ENCODE measurements around the gene USP54. TPM values are rescaled to one million over a fixed set of nuclear protein-coding genes. Genes with fewer than 3 reads are reported as not detected.

The USP54 gene
- total and polyA plus RNA-seq, 2 donors (not counting 1 experiment from before 2014, with no cell fraction given), result 7.8 to 9.9 TPM

- TF ChIP-seq CTCF (conservative IDR thresholded peaks at IDR 0.05 in 1 of 2, IDR thresholded peaks at IDR 0.05 in 1 of 2; ENCODE audit: low read depth in 1 of 2, low read length in 2 of 2), result no peak
- no peak for TF ChIP-seq EZH2 (IDR thresholded peaks at IDR 0.05; ENCODE audit: low read length, missing control alignments)
- H3K36me3 ChIP-seq (ENCODE audit: control insufficient read depth, insufficient read depth, low read length), result no peaks in the 10 kb centered on the region
- H4K20me1 ChIP-seq (ENCODE audit: control insufficient read depth, extremely low read depth, insufficient read depth, low read length), result no peaks in the 10 kb centered on the region
- no peak for DNase-seq (ENCODE audit: low read depth in 2 of 2)
- H3K4me3 ChIP-seq (replicated peaks in 1 of 4; ENCODE audit: control extremely low read depth in 1 of 4, insufficient read depth in 1 of 4, low read depth in 3 of 4, low read length in 4 of 4), result no peak overlapping the region
- no peaks in the 10 kb centered on the region for H3K79me2 ChIP-seq (ENCODE audit: control insufficient read depth, insufficient read depth, low read length)
- H3K27me3 ChIP-seq (ENCODE audit: control insufficient read depth, insufficient read depth, low read length), result no peaks in the 10 kb centered on the region
- H3K9ac ChIP-seq (ENCODE audit: insufficient read depth, low read length), result no peak overlapping the region
- H3K4me1 ChIP-seq (ENCODE audit: control insufficient read depth, extremely low read depth, insufficient read depth, low read length), result no peaks in the 10 kb centered on the region
- no peaks in the 10 kb centered on the region for H3K9me3 ChIP-seq (ENCODE audit: control insufficient read depth, insufficient read depth, low read depth, low read length)
- no peak overlapping the region for H3K4me2 ChIP-seq (ENCODE audit: extremely low read depth, insufficient read depth, low read length)
- no peak overlapping the region for H2AFZ ChIP-seq (ENCODE audit: low read length)
- H3K27ac ChIP-seq (ENCODE audit: insufficient read depth, low read length), result no peak overlapping the region
These were observed 71.8 kb downstream of the USP54 start for GRCh38 chr10:73519336-73519735.

- H3K9ac ChIP-seq (ENCODE audit: insufficient read depth, low read length), result no peak overlapping the region
- peak in 1 of 2 donors; percentile 71 for DNase-seq (ENCODE audit: low read depth in 2 of 2)
- H3K27me3 ChIP-seq (ENCODE audit: control insufficient read depth, insufficient read depth, low read length), result no peaks in the 10 kb centered on the region
- no peaks in the 10 kb centered on the region for H3K9me3 ChIP-seq (ENCODE audit: control insufficient read depth, insufficient read depth, low read depth, low read length)
- H2AFZ ChIP-seq (ENCODE audit: low read length), result no peak overlapping the region
- no peaks in the 10 kb centered on the region for H3K36me3 ChIP-seq (ENCODE audit: control insufficient read depth, insufficient read depth, low read length)
- TF ChIP-seq EZH2 (IDR thresholded peaks at IDR 0.05; ENCODE audit: low read length, missing control alignments), result no peak
- no peak for TF ChIP-seq CTCF (conservative IDR thresholded peaks at IDR 0.05 in 1 of 2, IDR thresholded peaks at IDR 0.05 in 1 of 2; ENCODE audit: low read depth in 1 of 2, low read length in 2 of 2)
- no peak overlapping the region for H3K4me2 ChIP-seq (ENCODE audit: extremely low read depth, insufficient read depth, low read length)
- no peaks in the 10 kb centered on the region for H4K20me1 ChIP-seq (ENCODE audit: control insufficient read depth, extremely low read depth, insufficient read depth, low read length)
- H3K27ac ChIP-seq (ENCODE audit: insufficient read depth, low read length), result no peak overlapping the region
- H3K79me2 ChIP-seq (ENCODE audit: control insufficient read depth, insufficient read depth, low read length), result no peaks in the 10 kb centered on the region
- no peak overlapping the region for H3K4me3 ChIP-seq (replicated peaks in 1 of 4; ENCODE audit: control extremely low read depth in 1 of 4, insufficient read depth in 1 of 4, low read depth in 3 of 4, low read length in 4 of 4)
- no peaks in the 10 kb centered on the region for H3K4me1 ChIP-seq (ENCODE audit: control insufficient read depth, extremely low read depth, insufficient read depth, low read length)
These were observed 73.8 kb downstream of the USP54 start for GRCh38 chr10:73517166-73517888.

- H3K9me3 ChIP-seq (ENCODE audit: control insufficient read depth, insufficient read depth, low read depth, low read length), result no peaks in the 10 kb centered on the region
- H3K79me2 ChIP-seq (ENCODE audit: control insufficient read depth, insufficient read depth, low read length), result no peaks in the 10 kb centered on the region
- TF ChIP-seq CTCF (conservative IDR thresholded peaks at IDR 0.05 in 1 of 2, IDR thresholded peaks at IDR 0.05 in 1 of 2; ENCODE audit: low read depth in 1 of 2, low read length in 2 of 2) (no peak), EZH2 (IDR thresholded peaks at IDR 0.05; ENCODE audit: low read length, missing control alignments) (no peak)
- no peak overlapping the region for H3K4me3 ChIP-seq (replicated peaks in 1 of 4; ENCODE audit: control extremely low read depth in 1 of 4, insufficient read depth in 1 of 4, low read depth in 3 of 4, low read length in 4 of 4)
- no peak overlapping the region for H2AFZ ChIP-seq (ENCODE audit: low read length)
- H3K4me2 ChIP-seq (ENCODE audit: extremely low read depth, insufficient read depth, low read length), result no peak overlapping the region
- no peak for DNase-seq (ENCODE audit: low read depth in 2 of 2)
- no peaks in the 10 kb centered on the region for H3K36me3 ChIP-seq (ENCODE audit: control insufficient read depth, insufficient read depth, low read length)
- H3K27me3 ChIP-seq (ENCODE audit: control insufficient read depth, insufficient read depth, low read length), result no peaks in the 10 kb centered on the region
- H4K20me1 ChIP-seq (ENCODE audit: control insufficient read depth, extremely low read depth, insufficient read depth, low read length), result no peaks in the 10 kb centered on the region
- H3K27ac ChIP-seq (ENCODE audit: insufficient read depth, low read length), result no peak overlapping the region
- H3K9ac ChIP-seq (ENCODE audit: insufficient read depth, low read length), result no peak overlapping the region
- H3K4me1 ChIP-seq (ENCODE audit: control insufficient read depth, extremely low read depth, insufficient read depth, low read length), result no peaks in the 10 kb centered on the region
These were observed 78.9 kb downstream of the USP54 start for GRCh38 chr10:73512207-73512743.
